Endothelial cell of umbilical vein (primary cell): Measurements from ENCODE around the gene NT5C1A. TPM values are rescaled to one million over a fixed set of nuclear protein-coding genes. Genes with fewer than 3 reads are reported as not detected.

Source experiments
- BruUV-seq: library from RNA; stranded (reverse); fragments of 400-500 nt; replicated peaks from 2 replicates; lab custom pipeline; 2021; lab: Mats Ljungman, UMichigan
- CTCF ChIA-PET: fragments of 300-600, 350-600 bp; sonication (Branson Sonifier 250); formaldehyde crosslinking; loops from one replicate; lab custom pipeline; 2021; ENCODE audit warnings: antibody characterized with exemption, inconsistent platforms; lab: Charles Lee
- POLR2A ChIA-PET: fragments of 300-600, 350-600 bp; sonication (Branson Sonifier 250); formaldehyde crosslinking; loops from one replicate; lab custom pipeline; 2021; ENCODE audit warnings: antibody characterized with exemption, inconsistent platforms; lab: Charles Lee
- DNase-seq: peaks from one replicate; pipeline ENCODE4 v3.0.0-alpha.2; 2011; ENCODE audit warnings: low read depth, low spot score
- FAIRE-seq: peaks from 2 replicates; lab custom pipeline; 2011; peaks lifted over from hg19 to GRCh38; lab: Jason Lieb, UNC
- H2AFZ ChIP-seq: 2 replicates; pipeline ENCODE4 v1.6.0; 2012; ENCODE audit warnings: low read depth, low read length, control low read depth, inconsistent platforms
- H3K27ac ChIP-seq: 2 replicates; pipeline ENCODE4 v1.5.1; 2011; ENCODE audit warnings: low read depth, mild to moderate bottlenecking, control low read depth, low read length, moderate library complexity; ENCODE audit not compliant: insufficient read depth
- H3K27me3 ChIP-seq, 2 experiments: 2 replicates each; pipeline versions ENCODE4 v1.6.0 to v1.6.1; 2011; ENCODE audit warnings: low read length in 2 of 2, mixed read lengths in 1 of 2; ENCODE audit not compliant: control insufficient read depth in 2 of 2, insufficient read depth in 2 of 2
- H3K36me3 ChIP-seq, 2 experiments: 2 replicates in 1 of 2; 3 replicates in 1 of 2; pipeline ENCODE4 v1.5.1; 2011; ENCODE audit warnings: low read length in 2 of 2, mild to moderate bottlenecking in 1 of 2, moderate library complexity in 1 of 2; ENCODE audit not compliant: control insufficient read depth in 2 of 2, insufficient read depth in 2 of 2; ENCODE audit errors: extremely low read depth in 1 of 2
- H3K4me1 ChIP-seq: 3 replicates; pipeline ENCODE4 v1.5.1; 2011; ENCODE audit warnings: mild to moderate bottlenecking, low read length; ENCODE audit not compliant: control insufficient read depth, insufficient read depth; ENCODE audit errors: extremely low read depth
- H3K4me2 ChIP-seq: 2 replicates; pipeline ENCODE4 v1.6.1; 2011; ENCODE audit warnings: low read length, control low read depth, mixed read lengths; ENCODE audit not compliant: insufficient read depth
- H3K4me3 ChIP-seq, 3 experiments: fragments of 200-600 bp in 1 of 3; sonication (generic), shearing (Covaris generic) in 1 of 3; replicated peaks in 1 of 3; 2 replicates each; pipeline ENCODE4 v1.5.1; 2011 to 2016; ENCODE audit warnings: control low read depth in 3 of 3, low read length in 3 of 3, mild to moderate bottlenecking in 2 of 3, inconsistent platforms in 1 of 3, low read depth in 1 of 3, moderate library complexity in 1 of 3; ENCODE audit not compliant: insufficient read depth in 1 of 3
- H3K79me2 ChIP-seq: 2 replicates; pipeline ENCODE4 v1.6.0; 2012; ENCODE audit warnings: low read length, inconsistent platforms; ENCODE audit not compliant: control insufficient read depth, insufficient read depth
- H3K9ac ChIP-seq: replicated peaks from 2 replicates; pipeline ENCODE3; 2011; ENCODE audit warnings: low read length, control low read depth; ENCODE audit not compliant: insufficient read depth; ENCODE audit errors: extremely low read depth
- H3K9me1 ChIP-seq: replicated peaks from 3 replicates; pipeline ENCODE4 v1.6.0; 2011; ENCODE audit warnings: mild to moderate bottlenecking, low read length; ENCODE audit not compliant: control insufficient read depth, insufficient read depth; ENCODE audit errors: extremely low read depth
- H3K9me3 ChIP-seq: replicated peaks from 2 replicates; pipeline ENCODE4 v1.5.1; 2012; ENCODE audit warnings: low read length, inconsistent platforms; ENCODE audit not compliant: control insufficient read depth, insufficient read depth
- H4K20me1 ChIP-seq: replicated peaks from 2 replicates; pipeline ENCODE3; 2011; ENCODE audit warnings: mild to moderate bottlenecking, low read length; ENCODE audit not compliant: control insufficient read depth, insufficient read depth; ENCODE audit errors: extremely low read depth
- EZH2 ChIP-seq: IDR thresholded peaks from 2 replicates; pipeline ENCODE4 v1.6.1; 2012; ENCODE audit warnings: borderline replicate concordance, low read depth, mild to moderate bottlenecking, moderate library complexity, low read length, inconsistent platforms; ENCODE audit not compliant: severe bottlenecking
- FOS ChIP-seq: IDR thresholded peaks from 2 replicates; pipeline ENCODE4 v1.6.1; 2011; ENCODE audit warnings: mild to moderate bottlenecking, low read length, moderate library complexity, borderline replicate concordance; ENCODE audit not compliant: insufficient read depth
- GATA2 ChIP-seq: IDR thresholded peaks from 2 replicates; pipeline ENCODE4 v1.7.0; 2011; ENCODE audit warnings: low read depth, mild to moderate bottlenecking, moderate library complexity, mixed read lengths, low read length; ENCODE audit not compliant: insufficient read length, insufficient read depth
- JUN ChIP-seq: IDR thresholded peaks from 2 replicates; pipeline ENCODE4 v1.6.1; 2011; ENCODE audit warnings: borderline replicate concordance, low read depth; ENCODE audit not compliant: insufficient read length, insufficient read depth
- MAX ChIP-seq: IDR thresholded peaks from 2 replicates; pipeline ENCODE4 v1.6.1; 2011; ENCODE audit not compliant: insufficient read depth, insufficient read length
- MYC ChIP-seq: IDR thresholded peaks from one replicate; pipeline ENCODE4 v1.6.1; 2011; ENCODE audit warnings: mild to moderate bottlenecking, low read depth, low read length
- POLR2A ChIP-seq: IDR thresholded peaks from 2 replicates; pipeline ENCODE4 v1.6.1; 2012; ENCODE audit warnings: low read depth, mild to moderate bottlenecking, control low read depth, low read length
- POLR2AphosphoS5 ChIP-seq: IDR thresholded peaks from 2 replicates; pipeline ENCODE4 v1.6.1; 2012; ENCODE audit warnings: low read depth, mild to moderate bottlenecking, control low read depth, low read length, moderate library complexity; ENCODE audit not compliant: insufficient read depth
- dilution Hi-C: fragments of 300-500 bp; cut with MboI; formaldehyde crosslinking; loops from one replicate; pipeline ENCODE4 v1.15.0; 2019; ENCODE audit warnings: low sequenced_read_pairs; ENCODE audit not compliant: extremely low pct_ligation_motif_present
- intact Hi-C: fragments of 100-400 bp; cut with micrococcal nuclease; formaldehyde crosslinking; loops from one replicate; pipeline ENCODE4 v1.10.0; 2022
- polyA plus RNA-seq, 4 experiments: library from polyadenylated mRNA; depleted of rRNA in 3 of 4; stranded (reverse) in 3 of 4; unstranded in 1 of 4; fragments of >200 nt; gene quantifications; 2 replicates each; pipeline versions ENCODE4 v1.2.1 to v1.2.3, GENCODE V29; 2011 to 2012; ENCODE audit warnings: missing spikeins in 1 of 4
- total RNA-seq: library from RNA; stranded (reverse); gene quantifications from 2 replicates; pipeline ENCODE4 v1.2.3, GENCODE V29; 2021
- TF ChIP-seq, protein P1 (sequence below), 2 donors: IDR thresholded peaks; 1 replicate in 1 of 2; 2 replicates in 1 of 2; pipeline ENCODE4 v1.5.1; 2011; ENCODE audit warnings: low read length in 2 of 2, mild to moderate bottlenecking in 2 of 2, moderate library complexity in 2 of 2, control low read depth in 1 of 2, inconsistent platforms in 1 of 2, low read depth in 1 of 2; ENCODE audit not compliant: insufficient read depth in 1 of 2; ENCODE audit errors: extremely low read depth in 1 of 2

Gene NT5C1A
- total and polyA plus RNA-seq, 2 donors (not counting 3 experiments of a cell fraction or from before 2014, with no cell fraction given): not detected

DNA sequence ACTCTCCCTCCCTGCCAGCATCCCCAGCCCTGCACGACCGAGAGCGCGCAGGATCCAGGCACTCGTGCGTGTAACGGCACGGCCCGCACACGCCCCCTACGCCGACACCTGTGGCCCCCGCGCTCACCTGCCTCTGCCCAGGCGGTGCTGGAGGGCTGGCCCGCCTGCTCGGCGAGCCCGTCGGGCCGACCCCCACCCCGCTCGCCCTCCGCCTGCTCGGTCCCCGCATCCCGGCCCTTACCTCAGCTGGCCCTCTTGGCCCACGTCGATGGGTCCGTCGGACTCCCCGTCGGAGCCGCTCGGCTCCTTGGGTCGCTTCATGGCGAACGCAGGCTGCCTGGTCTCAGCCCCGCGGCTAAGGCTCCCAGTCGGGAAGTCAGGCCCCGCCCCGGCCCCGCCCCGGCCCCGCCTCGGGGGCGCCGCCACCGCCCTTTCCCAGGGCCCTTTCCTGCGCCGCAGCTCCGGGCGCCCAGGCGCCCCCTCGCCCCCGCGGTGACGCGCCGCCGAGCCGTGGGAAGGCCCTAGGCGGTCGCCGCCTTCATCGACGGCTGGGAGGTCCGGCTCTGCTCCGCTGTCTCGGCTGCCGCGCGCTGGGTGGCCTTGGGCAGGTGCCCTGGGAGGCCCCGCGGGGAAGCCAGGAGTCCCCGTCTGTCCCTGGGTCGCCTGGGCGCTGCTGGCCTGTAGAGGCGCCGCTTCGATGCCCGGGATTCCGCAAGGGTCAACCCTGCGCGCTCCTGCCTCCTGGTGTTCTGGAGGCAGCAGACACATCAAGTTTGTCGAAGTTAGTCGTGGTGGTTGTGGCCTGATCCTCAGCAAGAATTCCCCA is 32.4 kb downstream of the NT5C1A start, which contains the start of gene HEYL:
HEYL (minus strand) TSS at position 339 of the 826 bp plus-strand sequence; CDS start at position 321, 18 bp downstream.
- POLR2A ChIA-PET: no interaction called here
- H3K27ac ChIP-seq: no peak within 1 kb of the TSS
- H2AFZ ChIP-seq: peak within 1 kb of the TSS; percentile 70
- peaks cover 44 to 59% of the 10 kb centered on the region in 2 experiments for H3K27me3 ChIP-seq
- H3K9ac ChIP-seq: no peak within 1 kb of the TSS
- FAIRE-seq (no peak), DNase-seq (no peak)
- TF ChIP-seq FOS: no peak
- TF ChIP-seq, protein P1, sequence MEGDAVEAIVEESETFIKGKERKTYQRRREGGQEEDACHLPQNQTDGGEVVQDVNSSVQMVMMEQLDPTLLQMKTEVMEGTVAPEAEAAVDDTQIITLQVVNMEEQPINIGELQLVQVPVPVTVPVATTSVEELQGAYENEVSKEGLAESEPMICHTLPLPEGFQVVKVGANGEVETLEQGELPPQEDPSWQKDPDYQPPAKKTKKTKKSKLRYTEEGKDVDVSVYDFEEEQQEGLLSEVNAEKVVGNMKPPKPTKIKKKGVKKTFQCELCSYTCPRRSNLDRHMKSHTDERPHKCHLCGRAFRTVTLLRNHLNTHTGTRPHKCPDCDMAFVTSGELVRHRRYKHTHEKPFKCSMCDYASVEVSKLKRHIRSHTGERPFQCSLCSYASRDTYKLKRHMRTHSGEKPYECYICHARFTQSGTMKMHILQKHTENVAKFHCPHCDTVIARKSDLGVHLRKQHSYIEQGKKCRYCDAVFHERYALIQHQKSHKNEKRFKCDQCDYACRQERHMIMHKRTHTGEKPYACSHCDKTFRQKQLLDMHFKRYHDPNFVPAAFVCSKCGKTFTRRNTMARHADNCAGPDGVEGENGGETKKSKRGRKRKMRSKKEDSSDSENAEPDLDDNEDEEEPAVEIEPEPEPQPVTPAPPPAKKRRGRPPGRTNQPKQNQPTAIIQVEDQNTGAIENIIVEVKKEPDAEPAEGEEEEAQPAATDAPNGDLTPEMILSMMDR (IDR thresholded peaks at IDR 0.05; ENCODE audit: extremely low read depth in 1 of 2, insufficient read depth in 1 of 2, low read depth in 1 of 2, low read length in 2 of 2): peak; percentile 14 to 32
- BruUV-seq: no TSS peak
- no peaks in the 10 kb centered on the region for H3K36me3 ChIP-seq
- no peak within 1 kb of the TSS for H3K4me2 ChIP-seq
- no peak within 1 kb of the TSS for H3K4me3 ChIP-seq
- H3K9me1 ChIP-seq: no peaks in the 10 kb centered on the region
- no peaks in the 10 kb centered on the region for H3K4me1 ChIP-seq
- H3K79me2 ChIP-seq: no peaks in the 10 kb centered on the region
- dilution Hi-C loops (no loop called here), intact Hi-C loops (no loop called here)
- H3K9me3 ChIP-seq: no peaks in the 10 kb centered on the region
- CTCF ChIA-PET: interaction anchor here (1.1 to 3.3 kb wide), 5 partner anchors 13 to 34 kb away, joined by 3 to 29 read pairs (median 4); no protein-coding TSS in a partner anchor
- H4K20me1 ChIP-seq: no peaks in the 10 kb centered on the region

DNA sequence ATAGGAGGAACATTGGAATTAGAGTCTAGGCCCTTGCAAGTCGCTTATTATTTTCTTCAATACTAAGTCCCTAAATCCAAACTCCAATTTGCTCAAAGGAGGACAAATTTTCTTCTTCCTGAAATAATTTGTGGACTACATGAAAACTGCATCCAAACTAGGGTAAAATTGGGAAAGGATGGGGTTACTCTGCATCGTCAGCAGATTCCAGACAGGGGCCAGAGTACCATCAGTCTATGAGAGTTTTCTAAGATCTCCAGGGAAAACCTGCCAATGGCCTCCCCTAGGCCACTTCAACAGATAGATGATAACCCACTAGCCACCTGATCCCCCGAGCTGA is 33.0 kb downstream of the NT5C1A start:
- ChIA-PET POLR2A (no interaction called here), CTCF (interaction anchor here (1.0 to 3.3 kb wide), 5 partner anchors 9 to 35 kb away, joined by 3 to 29 read pairs (median 3); no protein-coding TSS in a partner anchor)
- TF ChIP-seq FOS (no peak), JUN (no peak), POLR2A (no peak), GATA2 (no peak), EZH2 (no peak), MAX (no peak), MYC (no peak), POLR2AphosphoS5 (no peak)
- TF ChIP-seq, protein P1 (IDR thresholded peaks at IDR 0.05; ENCODE audit: extremely low read depth in 1 of 2, insufficient read depth in 1 of 2, low read depth in 1 of 2, low read length in 2 of 2): no peak
- Histone ChIP-seq H3K4me1 (no peaks in the 10 kb centered on the region), H3K9me1 (no peaks in the 10 kb centered on the region), H4K20me1 (no peaks in the 10 kb centered on the region), H3K27ac (no peak overlapping the region), H3K9me3 (no peaks in the 10 kb centered on the region), H3K36me3 (no peaks in the 10 kb centered on the region), H3K9ac (no peak overlapping the region), H2AFZ (no peak overlapping the region), H3K27me3 (peaks cover 45 to 60% of the 10 kb centered on the region in 2 experiments), H3K4me2 (no peak overlapping the region), H3K4me3 (no peak overlapping the region), H3K79me2 (no peaks in the 10 kb centered on the region)
- intact Hi-C loops (no loop called here), dilution Hi-C loops (no loop called here)
- no peak for DNase-seq
- no peak for FAIRE-seq
- no TSS peak for BruUV-seq
